Glomerular visceral epithelial cell (primary cell): ENCODE data around the gene EFR3B.
"Not testable (repeated sequence)": the region's sequence is repeated elsewhere in the genome, so short reads cannot be mapped to it uniquely, and the experiment has no call there.

ENCODE experiments used
- DNase-seq: peaks from one replicate; pipeline ENCODE4 v3.0.0-alpha.2; 2016; ENCODE audit errors: extremely low spot score

EFR3B gene

DNA sequence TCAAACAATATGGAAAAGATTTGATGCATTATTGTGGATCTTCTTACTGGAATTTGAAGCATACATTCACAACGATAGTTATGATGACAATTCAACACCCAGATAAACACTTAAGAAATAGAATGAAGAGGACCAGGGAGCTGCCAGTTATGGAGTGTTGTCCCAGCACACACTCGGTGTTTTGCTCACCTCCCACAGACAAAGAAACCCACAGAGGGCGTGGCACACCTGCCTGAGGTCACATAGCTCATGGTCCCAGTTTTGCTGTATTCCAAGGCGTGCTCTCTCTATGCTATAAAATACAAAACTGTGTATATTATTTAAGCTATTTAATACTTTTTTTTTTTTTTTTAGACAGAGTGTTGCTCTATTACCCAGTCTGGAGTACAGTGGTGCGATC, 31.1 kb downstream of the EFR3B start:
- no peak for DNase-seq

DNA sequence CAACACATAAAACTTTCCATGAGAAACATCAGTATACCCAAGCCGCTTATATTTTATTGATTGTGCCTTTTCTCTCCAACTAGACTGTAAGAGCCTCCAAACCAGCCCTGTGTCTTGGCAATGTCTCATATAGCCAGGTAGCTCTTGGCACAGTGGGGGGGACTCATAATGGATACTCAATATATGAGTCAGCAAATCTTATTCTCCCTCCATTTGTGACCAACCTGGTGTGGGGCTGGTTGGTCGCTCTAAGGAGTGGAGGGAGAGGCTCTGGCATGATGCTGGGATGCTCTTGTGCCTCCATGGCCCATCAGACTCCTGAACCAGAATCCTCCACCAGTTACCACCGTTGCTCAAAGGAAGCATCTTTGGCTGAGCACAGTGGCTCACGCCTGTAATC, 32.0 kb downstream of the EFR3B start:
- no peak for DNase-seq

GRCh38 chr2:25074826-25075225, 33.0 kb downstream of the EFR3B start:
- DNase-seq = no peak

- DNase-seq = no peak
Observed at GRCh38 chr2:25076749-25077148, 34.9 kb downstream of the EFR3B start.

GRCh38 chr2:25077789-25078169, 35.9 kb downstream of the EFR3B start:
- no peak for DNase-seq

DNA sequence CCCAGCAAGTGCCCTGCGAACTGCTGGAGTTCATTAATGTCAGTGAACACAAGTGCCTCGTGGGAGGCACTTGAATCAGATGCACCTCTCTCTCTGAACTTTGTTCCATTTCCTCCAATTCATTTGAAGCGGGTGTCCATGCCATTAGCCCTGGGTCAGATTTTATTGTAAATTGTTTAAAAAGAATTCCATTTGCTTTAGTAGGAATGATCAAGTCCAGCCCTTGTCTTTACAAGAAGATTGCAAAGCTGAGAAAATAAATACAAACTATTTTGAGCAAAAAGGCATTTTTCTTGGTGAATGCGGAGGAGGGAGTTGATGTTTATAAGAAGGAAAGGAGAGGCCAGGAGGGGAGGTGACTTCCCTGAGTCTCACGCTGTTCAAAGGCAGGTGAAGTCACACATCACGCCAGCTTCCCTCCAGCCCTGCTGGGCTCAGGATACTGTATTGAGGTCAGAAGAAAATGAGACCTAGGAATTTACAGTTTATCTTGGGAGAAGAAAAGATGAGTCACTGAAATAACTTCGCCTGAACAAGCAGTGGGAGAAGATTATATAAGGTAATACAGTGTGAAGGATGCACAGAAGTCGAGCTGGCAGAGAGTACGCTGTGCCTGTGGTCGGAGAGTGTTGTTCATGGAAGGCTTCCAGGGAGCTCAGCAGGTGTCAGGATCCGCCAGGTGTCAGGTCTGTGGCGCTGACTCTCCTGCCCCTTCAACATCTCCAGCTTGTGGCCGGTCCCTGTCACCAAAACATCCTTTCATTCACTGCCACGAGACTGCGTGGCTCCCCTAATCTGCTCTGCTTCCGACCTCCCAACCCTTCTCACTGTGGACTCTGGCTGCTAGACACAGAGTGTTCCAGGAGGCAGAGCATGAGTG, 36.5 kb downstream of the EFR3B start:
- peak; percentile 76 for DNase-seq

- DNase-seq = no peak
Observed at GRCh38 chr2:25079050-25079635, 37.3 kb downstream of the EFR3B start.

- DNase-seq = no peak
Observed at GRCh38 chr2:25081237-25081790, 39.4 kb downstream of the EFR3B start.

DNA sequence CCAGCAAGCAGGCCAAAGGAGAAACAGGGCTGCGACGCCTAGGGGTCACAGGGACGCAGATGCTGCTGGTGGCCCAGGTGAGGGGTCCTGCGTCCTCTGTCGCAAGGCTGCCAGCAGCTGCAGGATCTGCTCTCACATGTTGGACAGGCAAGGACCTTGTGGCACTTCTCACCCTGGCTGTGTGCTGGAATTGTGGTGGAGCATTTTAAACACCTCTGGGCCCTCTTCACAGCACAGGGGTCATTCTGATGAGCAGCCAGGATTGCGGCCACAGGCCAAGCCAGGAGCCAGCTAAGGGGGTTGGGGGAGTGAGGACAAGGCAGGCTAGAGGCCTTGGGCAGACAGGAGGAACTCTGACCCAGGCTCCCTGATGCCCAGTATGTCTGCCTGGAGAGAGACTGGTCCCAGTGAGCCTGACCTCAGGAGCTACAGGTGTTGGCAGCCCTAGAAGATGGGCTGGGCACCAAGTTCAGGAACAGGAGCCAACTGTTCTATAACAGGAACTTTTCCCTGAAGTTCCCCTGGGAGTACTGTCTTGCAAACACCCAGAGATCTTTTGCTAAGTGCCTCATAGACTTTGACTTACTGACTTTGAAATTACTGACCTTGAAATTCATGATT, 40.2 kb downstream of the EFR3B start:
- no peak for DNase-seq

- no peak for DNase-seq
Observed at GRCh38 chr2:25085761-25086560, 44.1 kb downstream of the EFR3B start.

GRCh38 chr2:25088817-25089516, 47.1 kb downstream of the EFR3B start:
- DNase-seq = no peak

DNA sequence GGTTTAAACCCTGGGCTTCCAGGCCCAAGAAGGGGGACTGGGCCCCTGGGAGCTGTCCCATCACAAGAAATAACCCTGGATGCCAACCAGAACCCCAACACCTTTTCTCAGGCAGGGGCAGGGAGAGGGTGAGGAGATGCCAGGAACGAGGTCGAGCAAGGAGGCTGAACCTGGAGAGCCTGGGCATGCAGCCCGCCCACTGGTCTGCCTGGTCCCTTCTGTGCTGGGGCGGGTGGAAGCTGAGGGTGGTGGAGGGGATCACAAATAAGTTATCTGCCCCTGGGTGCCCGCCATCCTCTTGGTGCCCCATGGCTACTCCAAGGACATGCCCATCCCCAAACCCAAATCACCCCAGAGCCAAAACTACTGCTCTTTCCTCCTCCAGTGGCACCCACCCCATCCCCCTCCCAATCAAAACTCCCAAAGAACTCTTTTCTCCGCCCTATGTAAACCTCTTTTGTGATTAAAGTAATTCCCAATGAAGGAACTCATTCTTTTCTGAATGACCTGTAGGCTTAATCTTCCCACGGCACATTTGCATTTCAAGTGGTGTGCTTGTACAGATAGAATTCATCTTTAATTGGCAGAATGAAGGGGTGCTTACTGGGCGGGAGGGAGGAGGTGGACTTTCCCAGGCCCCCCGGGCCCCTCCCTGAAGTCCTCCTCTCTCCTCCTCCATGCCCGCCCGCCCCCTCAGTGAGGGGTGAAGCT, 47.9 kb downstream of the EFR3B start:
- DNase-seq = no peak

GRCh38 chr2:25090801-25091200, 48.9 kb downstream of the EFR3B start:
- no peak for DNase-seq

- no peak for DNase-seq
Observed at GRCh38 chr2:25091265-25091664, 49.4 kb downstream of the EFR3B start.

DNA sequence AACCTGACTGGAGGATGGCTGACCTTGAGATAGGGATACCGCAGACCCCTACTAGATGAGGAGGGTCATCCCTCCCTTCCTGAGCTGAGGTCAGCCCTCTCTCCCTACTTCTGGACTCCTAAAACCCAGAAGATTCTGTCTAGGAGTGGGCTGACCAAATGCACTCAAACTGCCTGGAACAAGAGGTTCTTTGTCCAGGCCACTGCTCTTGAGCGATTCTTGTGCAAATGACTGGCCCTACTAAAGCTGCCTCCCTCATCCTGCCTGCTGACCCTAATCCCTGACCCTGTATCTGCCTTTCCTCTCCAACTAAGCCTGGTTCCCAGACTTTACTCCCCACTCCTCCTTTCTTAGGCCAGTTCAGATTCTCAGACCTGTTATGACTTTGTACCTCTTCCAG, 56.2 kb downstream of the EFR3B start:
- DNase-seq = no peak

DNA sequence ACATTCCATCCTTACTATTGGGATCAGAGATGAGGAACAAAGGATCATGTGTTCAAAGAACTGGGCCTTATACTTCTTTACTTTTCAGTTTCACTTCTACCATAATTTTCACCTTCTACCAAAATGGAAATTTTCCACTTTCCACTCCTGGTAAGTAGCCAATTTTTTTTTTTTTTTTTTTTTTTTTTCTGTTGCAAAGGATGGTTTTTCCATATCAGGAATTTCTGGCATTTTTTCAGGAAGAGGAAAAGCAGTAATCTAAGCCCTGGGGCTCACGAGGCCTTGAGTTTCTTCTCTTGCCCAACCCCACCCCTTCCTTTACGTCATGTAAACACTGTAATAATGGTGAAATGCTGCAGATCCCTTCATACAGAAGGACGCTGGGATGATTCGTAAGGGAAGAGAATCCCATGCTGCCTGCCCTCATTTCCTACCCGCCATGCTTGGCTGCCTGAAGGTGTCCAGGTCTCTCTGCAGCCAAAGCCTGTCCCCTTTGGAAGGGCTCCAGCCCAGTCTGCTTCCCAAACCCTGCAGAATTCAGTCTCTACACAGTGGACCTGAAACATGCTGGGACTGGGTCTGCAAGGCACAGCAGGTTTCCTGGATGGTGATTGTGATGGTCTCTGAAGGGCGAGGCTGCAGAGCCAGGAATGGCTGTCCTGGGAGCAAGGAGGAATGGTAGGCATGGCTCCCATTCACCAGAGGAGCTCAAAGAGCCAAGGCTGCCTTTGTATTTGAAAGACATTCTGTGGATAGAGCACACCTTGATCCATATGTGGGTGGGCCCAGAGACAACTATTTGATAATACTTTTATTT, 57.0 kb downstream of the EFR3B start:
- no peak for DNase-seq

- not testable (repeated sequence) for DNase-seq
Observed at GRCh38 chr2:25102352-25102751, 60.5 kb downstream of the EFR3B start.

DNA sequence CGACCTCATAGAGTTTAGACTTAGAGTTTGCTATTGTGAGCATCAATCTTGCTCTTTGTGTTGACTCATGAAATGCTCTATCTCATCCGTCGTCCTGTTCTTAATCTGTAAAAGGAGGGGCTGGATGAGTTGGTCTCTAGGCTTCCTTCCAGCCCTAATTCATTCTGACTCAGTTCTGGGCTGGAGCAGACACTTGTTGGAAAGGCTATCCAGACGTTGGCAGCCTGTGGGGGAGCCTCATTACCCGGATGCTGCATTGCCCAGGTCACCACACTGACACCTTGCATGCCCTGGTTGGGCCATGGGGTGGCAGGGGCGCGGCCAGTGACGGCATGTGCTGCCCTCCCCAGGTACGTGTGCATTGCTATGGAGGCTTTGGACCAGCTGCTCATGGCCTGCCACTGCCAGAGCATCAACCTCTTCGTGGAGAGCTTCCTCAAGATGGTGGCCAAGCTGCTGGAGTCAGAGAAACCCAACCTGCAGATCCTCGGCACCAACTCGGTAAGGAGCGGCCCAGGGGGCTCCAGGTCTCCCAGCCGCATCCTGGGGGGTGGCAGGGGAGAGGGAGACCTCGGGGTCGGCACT, 61.5 kb downstream of the EFR3B start:
- DNase-seq = no peak

GRCh38 chr2:25104736-25105135, 62.9 kb downstream of the EFR3B start:
- DNase-seq = no peak
